Endothelial cell of umbilical vein (primary cell): ENCODE data around the gene RNF113B. TPM values are rescaled to one million over a fixed set of nuclear protein-coding genes. Genes with fewer than 3 reads are reported as not detected.

Experiments
- BruUV-seq: library from RNA; stranded (reverse); fragments of 400-500 nt; replicated peaks from 2 replicates; lab custom pipeline; 2021; lab: Mats Ljungman, UMichigan
- CTCF ChIA-PET: fragments of 300-600, 350-600 bp; sonication (Branson Sonifier 250); formaldehyde crosslinking; loops from one replicate; lab custom pipeline; 2021; ENCODE audit warnings: antibody characterized with exemption, inconsistent platforms; lab: Charles Lee
- POLR2A ChIA-PET: fragments of 300-600, 350-600 bp; sonication (Branson Sonifier 250); formaldehyde crosslinking; loops from one replicate; lab custom pipeline; 2021; ENCODE audit warnings: antibody characterized with exemption, inconsistent platforms; lab: Charles Lee
- DNase-seq: peaks from one replicate; pipeline ENCODE4 v3.0.0-alpha.2; 2011; ENCODE audit warnings: low read depth, low spot score
- FAIRE-seq: peaks from 2 replicates; lab custom pipeline; 2011; peaks lifted over from hg19 to GRCh38; lab: Jason Lieb, UNC
- H2AFZ ChIP-seq: 2 replicates; pipeline ENCODE4 v1.6.0; 2012; ENCODE audit warnings: low read depth, low read length, control low read depth, inconsistent platforms
- H3K27ac ChIP-seq: 2 replicates; pipeline ENCODE4 v1.5.1; 2011; ENCODE audit warnings: low read depth, mild to moderate bottlenecking, control low read depth, low read length, moderate library complexity; ENCODE audit not compliant: insufficient read depth
- H3K27me3 ChIP-seq, 2 experiments: 2 replicates each; pipeline versions ENCODE4 v1.6.0 to v1.6.1; 2011; ENCODE audit warnings: low read length in 2 of 2, mixed read lengths in 1 of 2; ENCODE audit not compliant: control insufficient read depth in 2 of 2, insufficient read depth in 2 of 2
- H3K36me3 ChIP-seq, 2 experiments: 2 replicates in 1 of 2; 3 replicates in 1 of 2; pipeline ENCODE4 v1.5.1; 2011; ENCODE audit warnings: low read length in 2 of 2, mild to moderate bottlenecking in 1 of 2, moderate library complexity in 1 of 2; ENCODE audit not compliant: control insufficient read depth in 2 of 2, insufficient read depth in 2 of 2; ENCODE audit errors: extremely low read depth in 1 of 2
- H3K4me1 ChIP-seq: 3 replicates; pipeline ENCODE4 v1.5.1; 2011; ENCODE audit warnings: mild to moderate bottlenecking, low read length; ENCODE audit not compliant: control insufficient read depth, insufficient read depth; ENCODE audit errors: extremely low read depth
- H3K4me2 ChIP-seq: 2 replicates; pipeline ENCODE4 v1.6.1; 2011; ENCODE audit warnings: low read length, control low read depth, mixed read lengths; ENCODE audit not compliant: insufficient read depth
- H3K4me3 ChIP-seq, 3 experiments: fragments of 200-600 bp in 1 of 3; sonication (generic), shearing (Covaris generic) in 1 of 3; replicated peaks in 1 of 3; 2 replicates each; pipeline ENCODE4 v1.5.1; 2011 to 2016; ENCODE audit warnings: control low read depth in 3 of 3, low read length in 3 of 3, mild to moderate bottlenecking in 2 of 3, inconsistent platforms in 1 of 3, low read depth in 1 of 3, moderate library complexity in 1 of 3; ENCODE audit not compliant: insufficient read depth in 1 of 3
- H3K79me2 ChIP-seq: 2 replicates; pipeline ENCODE4 v1.6.0; 2012; ENCODE audit warnings: low read length, inconsistent platforms; ENCODE audit not compliant: control insufficient read depth, insufficient read depth
- H3K9ac ChIP-seq: replicated peaks from 2 replicates; pipeline ENCODE3; 2011; ENCODE audit warnings: low read length, control low read depth; ENCODE audit not compliant: insufficient read depth; ENCODE audit errors: extremely low read depth
- H3K9me1 ChIP-seq: replicated peaks from 3 replicates; pipeline ENCODE4 v1.6.0; 2011; ENCODE audit warnings: mild to moderate bottlenecking, low read length; ENCODE audit not compliant: control insufficient read depth, insufficient read depth; ENCODE audit errors: extremely low read depth
- H3K9me3 ChIP-seq: replicated peaks from 2 replicates; pipeline ENCODE4 v1.5.1; 2012; ENCODE audit warnings: low read length, inconsistent platforms; ENCODE audit not compliant: control insufficient read depth, insufficient read depth
- H4K20me1 ChIP-seq: replicated peaks from 2 replicates; pipeline ENCODE3; 2011; ENCODE audit warnings: mild to moderate bottlenecking, low read length; ENCODE audit not compliant: control insufficient read depth, insufficient read depth; ENCODE audit errors: extremely low read depth
- CTCF ChIP-seq, 2 donors: IDR thresholded peaks; 1 replicate in 1 of 2; 2 replicates in 1 of 2; pipeline ENCODE4 v1.5.1; 2011; ENCODE audit warnings: low read length in 2 of 2, mild to moderate bottlenecking in 2 of 2, moderate library complexity in 2 of 2, control low read depth in 1 of 2, inconsistent platforms in 1 of 2, low read depth in 1 of 2; ENCODE audit not compliant: insufficient read depth in 1 of 2; ENCODE audit errors: extremely low read depth in 1 of 2
- EZH2 ChIP-seq: IDR thresholded peaks from 2 replicates; pipeline ENCODE4 v1.6.1; 2012; ENCODE audit warnings: borderline replicate concordance, low read depth, mild to moderate bottlenecking, moderate library complexity, low read length, inconsistent platforms; ENCODE audit not compliant: severe bottlenecking
- FOS ChIP-seq: IDR thresholded peaks from 2 replicates; pipeline ENCODE4 v1.6.1; 2011; ENCODE audit warnings: mild to moderate bottlenecking, low read length, moderate library complexity, borderline replicate concordance; ENCODE audit not compliant: insufficient read depth
- GATA2 ChIP-seq: IDR thresholded peaks from 2 replicates; pipeline ENCODE4 v1.7.0; 2011; ENCODE audit warnings: low read depth, mild to moderate bottlenecking, moderate library complexity, mixed read lengths, low read length; ENCODE audit not compliant: insufficient read length, insufficient read depth
- JUN ChIP-seq: IDR thresholded peaks from 2 replicates; pipeline ENCODE4 v1.6.1; 2011; ENCODE audit warnings: borderline replicate concordance, low read depth; ENCODE audit not compliant: insufficient read length, insufficient read depth
- MAX ChIP-seq: IDR thresholded peaks from 2 replicates; pipeline ENCODE4 v1.6.1; 2011; ENCODE audit not compliant: insufficient read depth, insufficient read length
- MYC ChIP-seq: IDR thresholded peaks from one replicate; pipeline ENCODE4 v1.6.1; 2011; ENCODE audit warnings: mild to moderate bottlenecking, low read depth, low read length
- POLR2A ChIP-seq: IDR thresholded peaks from 2 replicates; pipeline ENCODE4 v1.6.1; 2012; ENCODE audit warnings: low read depth, mild to moderate bottlenecking, control low read depth, low read length
- POLR2AphosphoS5 ChIP-seq: IDR thresholded peaks from 2 replicates; pipeline ENCODE4 v1.6.1; 2012; ENCODE audit warnings: low read depth, mild to moderate bottlenecking, control low read depth, low read length, moderate library complexity; ENCODE audit not compliant: insufficient read depth
- dilution Hi-C: fragments of 300-500 bp; cut with MboI; formaldehyde crosslinking; loops from one replicate; pipeline ENCODE4 v1.15.0; 2019; ENCODE audit warnings: low sequenced_read_pairs; ENCODE audit not compliant: extremely low pct_ligation_motif_present
- intact Hi-C: fragments of 100-400 bp; cut with micrococcal nuclease; formaldehyde crosslinking; loops from one replicate; pipeline ENCODE4 v1.10.0; 2022
- polyA plus RNA-seq, 4 experiments: library from polyadenylated mRNA; depleted of rRNA in 3 of 4; stranded (reverse) in 3 of 4; unstranded in 1 of 4; fragments of >200 nt; gene quantifications; 2 replicates each; pipeline versions ENCODE4 v1.2.1 to v1.2.3, GENCODE V29; 2011 to 2012; ENCODE audit warnings: missing spikeins in 1 of 4
- total RNA-seq: library from RNA; stranded (reverse); gene quantifications from 2 replicates; pipeline ENCODE4 v1.2.3, GENCODE V29; 2021

RNF113B gene
- total and polyA plus RNA-seq, 2 donors (not counting 3 experiments of a cell fraction or from before 2014, with no cell fraction given) = not detected

GRCh38 chr13:98214707-98215106 is 37.6 kb upstream of the RNF113B start:
- no peak overlapping the region for H3K4me2 ChIP-seq
- dilution Hi-C loops (no loop called here), intact Hi-C loops (no loop called here)
- DNase-seq (no peak), FAIRE-seq (no peak)
- H3K27me3 ChIP-seq = no peaks in the 10 kb centered on the region
- no peak overlapping the region for H3K9ac ChIP-seq
- POLR2A ChIA-PET = no interaction called here
- peak overlapping the region; percentile 14 for H3K27ac ChIP-seq
- H3K9me3 ChIP-seq = no peaks in the 10 kb centered on the region
- CTCF ChIA-PET = interaction anchor here (1.1 kb wide), 1 partner anchor 9 kb away, joined by 3 read pairs; no protein-coding TSS in a partner anchor
- H3K36me3 ChIP-seq = no peaks in the 10 kb centered on the region
- no TSS peak for BruUV-seq
- H3K9me1 ChIP-seq = no peaks in the 10 kb centered on the region
- peaks cover 24% of the 10 kb centered on the region for H3K4me1 ChIP-seq
- no peak overlapping the region for H3K4me3 ChIP-seq
- H3K79me2 ChIP-seq = no peaks in the 10 kb centered on the region
- H4K20me1 ChIP-seq = no peaks in the 10 kb centered on the region
- H2AFZ ChIP-seq = no peak overlapping the region
- TF ChIP-seq POLR2AphosphoS5 (no peak), MYC (no peak), GATA2 (no peak), FOS (no peak), JUN (no peak), CTCF (IDR thresholded peaks at IDR 0.05; ENCODE audit: extremely low read depth in 1 of 2, insufficient read depth in 1 of 2, low read depth in 1 of 2, low read length in 2 of 2) (no peak), EZH2 (no peak), POLR2A (no peak), MAX (no peak)
